Fibroblast of skin of back (primary cell): ENCODE results near the gene FAM3B.

Source experiments
- DNase-seq: peaks from one replicate; pipeline ENCODE4 v3.0.0-alpha.2; 2013

The FAM3B gene

GRCh38 chr21:41369105-41369919 is 52.7 kb downstream of the FAM3B start:
- DNase-seq = peak; percentile 8

GRCh38 chr21:41369920-41370839 is 53.6 kb downstream of the FAM3B start:
- no peak for DNase-seq

GRCh38 chr21:41370840-41371684 is 54.5 kb downstream of the FAM3B start:
- no peak for DNase-seq

- DNase-seq = no peak
Observed at GRCh38 chr21:41371685-41372030, 55.1 kb downstream of the FAM3B start.

- no peak for DNase-seq
Observed at GRCh38 chr21:41373253-41373652, 56.7 kb downstream of the FAM3B start.

GRCh38 chr21:41373763-41374162 is 57.2 kb downstream of the FAM3B start:
- DNase-seq = no peak

- DNase-seq = no peak
Observed at GRCh38 chr21:41374177-41374712, 57.6 kb downstream of the FAM3B start.

GRCh38 chr21:41374867-41375533 is 58.4 kb downstream of the FAM3B start:
- no peak for DNase-seq

GRCh38 chr21:41375875-41376274 is 59.3 kb downstream of the FAM3B start:
- DNase-seq = no peak

- DNase-seq = no peak
Observed at GRCh38 chr21:41377715-41378114, 61.1 kb downstream of the FAM3B start.

- no peak for DNase-seq
Observed at GRCh38 chr21:41378849-41379248, 62.2 kb downstream of the FAM3B start.

GRCh38 chr21:41379901-41380300 is 63.3 kb downstream of the FAM3B start:
- no peak for DNase-seq

GRCh38 chr21:41381731-41382130 is 65.1 kb downstream of the FAM3B start:
- DNase-seq = no peak

GRCh38 chr21:41387042-41387819 is 70.6 kb downstream of the FAM3B start:
- no peak for DNase-seq

GRCh38 chr21:41387824-41388223 is 71.2 kb downstream of the FAM3B start:
- DNase-seq = no peak

GRCh38 chr21:41388259-41388658 is 71.7 kb downstream of the FAM3B start:
- DNase-seq = no peak

- no peak for DNase-seq
Observed at GRCh38 chr21:41390043-41390639, 73.5 kb downstream of the FAM3B start.

GRCh38 chr21:41393876-41394465 is 77.4 kb downstream of the FAM3B start:
- no peak for DNase-seq

GRCh38 chr21:41396558-41397075 is 80.0 kb downstream of the FAM3B start:
- no peak for DNase-seq

GRCh38 chr21:41397471-41397891 is 80.9 kb downstream of the FAM3B start:
- no peak for DNase-seq
